ENCODE measurements around the gene FREM3. TPM values are rescaled to one million over a fixed set of nuclear protein-coding genes. Genes with fewer than 3 reads are reported as not detected.

The FREM3 gene
- total RNA-seq (not detected in 2 replicates), polyA plus RNA-seq (not detected in 2 replicates), polyA minus RNA-seq (ENCODE audit: low replicate concordance) (not detected in 2 replicates)
- polyA plus RNA-seq (2012), result not detected in 2 replicates

- Histone ChIP-seq H3K27me3 (ENCODE audit: control insufficient read depth, insufficient read depth, low read length) (peaks cover 12% of the 10 kb centered on the region), H2AFZ (ENCODE audit: low read length) (no peak within 1 kb of the TSS), H3K4me3 (replicated peaks in 1 of 4; ENCODE audit: control extremely low read depth in 1 of 4, insufficient read depth in 1 of 4, low read depth in 3 of 4, low read length in 4 of 4) (no peak within 1 kb of the TSS), H3K27ac (ENCODE audit: insufficient read depth, low read length) (no peak within 1 kb of the TSS), H3K9ac (ENCODE audit: insufficient read depth, low read length) (no peak within 1 kb of the TSS), H3K36me3 (ENCODE audit: control insufficient read depth, insufficient read depth, low read length) (no peaks in the 10 kb centered on the region), H3K4me1 (ENCODE audit: control insufficient read depth, extremely low read depth, insufficient read depth, low read length) (no peaks in the 10 kb centered on the region), H3K4me2 (ENCODE audit: extremely low read depth, insufficient read depth, low read length) (no peak within 1 kb of the TSS), H3K9me3 (ENCODE audit: control insufficient read depth, insufficient read depth, low read depth, low read length) (no peaks in the 10 kb centered on the region), H3K79me2 (ENCODE audit: control insufficient read depth, insufficient read depth, low read length) (no peaks in the 10 kb centered on the region), H4K20me1 (ENCODE audit: control insufficient read depth, extremely low read depth, insufficient read depth, low read length) (no peaks in the 10 kb centered on the region)
- DNase-seq (ENCODE audit: low read depth in 2 of 2), result no peak
- no peak for TF ChIP-seq EZH2 (IDR thresholded peaks at IDR 0.05; ENCODE audit: low read length, missing control alignments)
- TF ChIP-seq CTCF (conservative IDR thresholded peaks at IDR 0.05 in 1 of 2, IDR thresholded peaks at IDR 0.05 in 1 of 2; ENCODE audit: low read depth in 1 of 2, low read length in 2 of 2), result no peak
Observed at GRCh38 chr4:143700416-143701352, at the start of gene FREM3. Gene FREM3 (minus strand): TSS chr4:143700675. CDS start chr4:143700675, 0 bp downstream.

- Histone ChIP-seq H3K27ac (ENCODE audit: insufficient read depth, low read length) (no peak overlapping the region), H3K4me1 (ENCODE audit: control insufficient read depth, extremely low read depth, insufficient read depth, low read length) (no peaks in the 10 kb centered on the region), H2AFZ (ENCODE audit: low read length) (no peak overlapping the region), H4K20me1 (ENCODE audit: control insufficient read depth, extremely low read depth, insufficient read depth, low read length) (no peaks in the 10 kb centered on the region), H3K36me3 (ENCODE audit: control insufficient read depth, insufficient read depth, low read length) (no peaks in the 10 kb centered on the region), H3K9me3 (ENCODE audit: control insufficient read depth, insufficient read depth, low read depth, low read length) (no peaks in the 10 kb centered on the region), H3K27me3 (ENCODE audit: control insufficient read depth, insufficient read depth, low read length) (no peaks in the 10 kb centered on the region), H3K9ac (ENCODE audit: insufficient read depth, low read length) (no peak overlapping the region), H3K79me2 (ENCODE audit: control insufficient read depth, insufficient read depth, low read length) (no peaks in the 10 kb centered on the region), H3K4me3 (replicated peaks in 1 of 4; ENCODE audit: control extremely low read depth in 1 of 4, insufficient read depth in 1 of 4, low read depth in 3 of 4, low read length in 4 of 4) (no peak overlapping the region), H3K4me2 (ENCODE audit: extremely low read depth, insufficient read depth, low read length) (no peak overlapping the region)
- no peak for DNase-seq (ENCODE audit: low read depth in 2 of 2)
- no peak for TF ChIP-seq EZH2 (IDR thresholded peaks at IDR 0.05; ENCODE audit: low read length, missing control alignments)
- no peak for TF ChIP-seq CTCF (conservative IDR thresholded peaks at IDR 0.05 in 1 of 2, IDR thresholded peaks at IDR 0.05 in 1 of 2; ENCODE audit: low read depth in 1 of 2, low read length in 2 of 2)
Observed at GRCh38 chr4:143745874-143746273, 45.4 kb upstream of the FREM3 start.

- Histone ChIP-seq H3K27me3 (ENCODE audit: control insufficient read depth, insufficient read depth, low read length) (no peaks in the 10 kb centered on the region), H3K4me1 (ENCODE audit: control insufficient read depth, extremely low read depth, insufficient read depth, low read length) (no peaks in the 10 kb centered on the region), H3K36me3 (ENCODE audit: control insufficient read depth, insufficient read depth, low read length) (no peaks in the 10 kb centered on the region), H3K4me3 (replicated peaks in 1 of 4; ENCODE audit: control extremely low read depth in 1 of 4, insufficient read depth in 1 of 4, low read depth in 3 of 4, low read length in 4 of 4) (no peak overlapping the region), H3K27ac (ENCODE audit: insufficient read depth, low read length) (no peak overlapping the region), H3K9ac (ENCODE audit: insufficient read depth, low read length) (no peak overlapping the region), H3K4me2 (ENCODE audit: extremely low read depth, insufficient read depth, low read length) (no peak overlapping the region), H2AFZ (ENCODE audit: low read length) (no peak overlapping the region), H3K79me2 (ENCODE audit: control insufficient read depth, insufficient read depth, low read length) (no peaks in the 10 kb centered on the region), H3K9me3 (ENCODE audit: control insufficient read depth, insufficient read depth, low read depth, low read length) (no peaks in the 10 kb centered on the region), H4K20me1 (ENCODE audit: control insufficient read depth, extremely low read depth, insufficient read depth, low read length) (no peaks in the 10 kb centered on the region)
- no peak for TF ChIP-seq EZH2 (IDR thresholded peaks at IDR 0.05; ENCODE audit: low read length, missing control alignments)
- DNase-seq (ENCODE audit: low read depth in 2 of 2), result no peak
Observed at GRCh38 chr4:143743591-143743990, 43.1 kb upstream of the FREM3 start.
